Measurements from ENCODE around the gene SEL1L3. TPM values are rescaled to one million over a fixed set of nuclear protein-coding genes. Genes with fewer than 3 reads are reported as not detected.

SEL1L3 gene
- total RNA-seq, 1 experiment from 2014 or later = 31.9 TPM

- CTCF ChIA-PET = no interaction called here
- DNase-seq = no peak
- TF ChIP-seq CTCF (conservative IDR thresholded peaks at IDR 0.05; ENCODE audit: low read depth, low read length) (no peak), EZH2 (IDR thresholded peaks at IDR 0.05; ENCODE audit: low read length, unreplicated experiment) (no peak), EZH2phosphoT487 (IDR thresholded peaks at IDR 0.05; ENCODE audit: borderline replicate concordance, low read length) (no peak)
Measured at GRCh38 chr4:25723409-25723808, 139.4 kb downstream of the SEL1L3 start.

GRCh38 chr4:25722964-25723363 lies 139.8 kb downstream of the SEL1L3 start:
- Histone ChIP-seq H4K20me1 (ENCODE audit: low read length) (no peaks in the 10 kb centered on the region), H3K79me2 (ENCODE audit: low read length) (no peaks in the 10 kb centered on the region), H3K4me3 (ENCODE audit: low read length) (no peak overlapping the region), H3K4me2 (ENCODE audit: low read length) (no peak overlapping the region), H3K9me3 (ENCODE audit: low read length) (no peaks in the 10 kb centered on the region), H3K27me3 (ENCODE audit: low read length) (no peaks in the 10 kb centered on the region), H3K36me3 (ENCODE audit: low read depth, low read length) (no peaks in the 10 kb centered on the region), H3K4me1 (ENCODE audit: insufficient read depth, low read length) (no peaks in the 10 kb centered on the region), H3K27ac (ENCODE audit: low read length) (no peak overlapping the region), H3K9me2 (replicated peaks; ENCODE audit: low read length) (no peaks in the 10 kb centered on the region), H2AFZ (ENCODE audit: low read length) (no peak overlapping the region), H3K9ac (ENCODE audit: low read length) (no peak overlapping the region), H3F3A (ENCODE audit: low read length, unreplicated experiment) (no peaks in the 10 kb centered on the region)
- ChIA-PET POLR2A (ENCODE audit: unreplicated experiment) (no interaction called here), CTCF (no interaction called here)
- intact Hi-C loops (cut with micrococcal nuclease) = no loop called here
- no peak for DNase-seq
- no peak for ATAC-seq
- no TSS peak for BruUV-seq (replicated peaks)
- no peak for TF ChIP-seq EZH2phosphoT487 (IDR thresholded peaks at IDR 0.05; ENCODE audit: borderline replicate concordance, low read length)
- no peak for TF ChIP-seq CTCF (conservative IDR thresholded peaks at IDR 0.05; ENCODE audit: low read depth, low read length)
- no peak for TF ChIP-seq EZH2 (IDR thresholded peaks at IDR 0.05; ENCODE audit: low read length, unreplicated experiment)

More at GRCh38 chr4:25723409-25723808, 139.4 kb downstream of the SEL1L3 start:
- Histone ChIP-seq H3K79me2 (ENCODE audit: low read length) (no peaks in the 10 kb centered on the region), H3K9me3 (ENCODE audit: low read length) (no peaks in the 10 kb centered on the region), H2AFZ (ENCODE audit: low read length) (no peak overlapping the region), H3K36me3 (ENCODE audit: low read depth, low read length) (no peaks in the 10 kb centered on the region), H3K9me2 (replicated peaks; ENCODE audit: low read length) (no peaks in the 10 kb centered on the region), H3K9ac (ENCODE audit: low read length) (no peak overlapping the region), H3K4me3 (ENCODE audit: low read length) (no peak overlapping the region), H3K4me1 (ENCODE audit: insufficient read depth, low read length) (no peaks in the 10 kb centered on the region), H3K27ac (ENCODE audit: low read length) (no peak overlapping the region), H3K4me2 (ENCODE audit: low read length) (no peak overlapping the region), H4K20me1 (ENCODE audit: low read length) (no peaks in the 10 kb centered on the region), H3F3A (ENCODE audit: low read length, unreplicated experiment) (no peaks in the 10 kb centered on the region), H3K27me3 (ENCODE audit: low read length) (no peaks in the 10 kb centered on the region)
- POLR2A ChIA-PET (ENCODE audit: unreplicated experiment) = no interaction called here
- no peak for ATAC-seq
- no TSS peak for BruUV-seq (replicated peaks)
- intact Hi-C loops (cut with micrococcal nuclease) = no loop called here

DNA sequence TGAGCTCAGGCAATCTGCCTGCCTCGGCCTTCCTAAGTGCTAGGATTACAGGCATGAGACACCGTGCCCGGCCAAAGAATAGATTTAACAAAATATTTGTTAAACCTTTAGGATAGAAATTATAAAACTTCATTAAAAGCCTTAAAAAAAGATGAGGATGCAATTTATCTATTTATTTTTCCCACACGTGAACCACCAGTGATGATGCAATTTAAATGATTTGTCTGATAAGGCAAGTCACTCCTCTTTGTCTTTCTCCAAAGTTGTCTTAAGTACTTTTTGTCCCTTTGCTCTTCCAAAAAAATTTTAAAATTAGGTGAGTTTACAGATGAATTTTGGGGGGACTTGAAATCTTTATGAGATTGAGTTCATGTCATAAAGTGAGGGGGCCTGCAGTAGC lies 149.0 kb downstream of the SEL1L3 start:
- intact Hi-C loops (cut with micrococcal nuclease) = no loop called here
- no peaks in the 10 kb centered on the region for H3K79me2 ChIP-seq (ENCODE audit: low read length)
- no peaks in the 10 kb centered on the region for H3F3A ChIP-seq (ENCODE audit: low read length, unreplicated experiment)
- no peaks in the 10 kb centered on the region for H3K9me2 ChIP-seq (replicated peaks; ENCODE audit: low read length)
- TF ChIP-seq CTCF (conservative IDR thresholded peaks at IDR 0.05; ENCODE audit: low read depth, low read length) (no peak), EZH2phosphoT487 (IDR thresholded peaks at IDR 0.05; ENCODE audit: borderline replicate concordance, low read length) (no peak), EZH2 (IDR thresholded peaks at IDR 0.05; ENCODE audit: low read length, unreplicated experiment) (no peak)
- H3K4me3 ChIP-seq (ENCODE audit: low read length) = no peak overlapping the region
- no peak for DNase-seq
- H2AFZ ChIP-seq (ENCODE audit: low read length) = no peak overlapping the region
- ATAC-seq = no peak
- no peaks in the 10 kb centered on the region for H4K20me1 ChIP-seq (ENCODE audit: low read length)
- no peak overlapping the region for H3K27ac ChIP-seq (ENCODE audit: low read length)
- POLR2A ChIA-PET (ENCODE audit: unreplicated experiment) = no interaction called here
- no TSS peak for BruUV-seq (replicated peaks)
- H3K4me2 ChIP-seq (ENCODE audit: low read length) = no peak overlapping the region
- no peak overlapping the region for H3K9ac ChIP-seq (ENCODE audit: low read length)
- no peaks in the 10 kb centered on the region for H3K9me3 ChIP-seq (ENCODE audit: low read length)
- CTCF ChIA-PET = no interaction called here
- no peaks in the 10 kb centered on the region for H3K36me3 ChIP-seq (ENCODE audit: low read depth, low read length)
- H3K4me1 ChIP-seq (ENCODE audit: insufficient read depth, low read length) = no peaks in the 10 kb centered on the region
- H3K27me3 ChIP-seq (ENCODE audit: low read length) = no peaks in the 10 kb centered on the region

All from PC-3 (cell line).